ENCODE data around the gene HUNK.

HUNK gene

GRCh38 chr21:31975491-31975890 is 102.7 kb downstream of the HUNK start:
- no peaks in the 10 kb centered on the region for H3F3A ChIP-seq (ENCODE audit: insufficient read depth, low read length)
- no peak for TF ChIP-seq EZH2phosphoT487 (IDR thresholded peaks at IDR 0.05; ENCODE audit: low read length)
- TF ChIP-seq CTCF (IDR thresholded peaks at IDR 0.05; ENCODE audit: low read length): no peak
- TF ChIP-seq EZH2 (optimal IDR thresholded peaks at IDR 0.05; ENCODE audit: low read depth, low read length): no peak
- H3K9ac ChIP-seq (ENCODE audit: low read length): no peak overlapping the region
- no peaks in the 10 kb centered on the region for H3K36me3 ChIP-seq (replicated peaks; ENCODE audit: insufficient read depth, low read length)
- H2AFZ ChIP-seq (ENCODE audit: low read length): no peak overlapping the region
- H3K4me1 ChIP-seq (ENCODE audit: low read length): no peaks in the 10 kb centered on the region
- H3K9me2 ChIP-seq (replicated peaks; ENCODE audit: insufficient read depth, low read length): no peaks in the 10 kb centered on the region
- no peak for DNase-seq
- H3K27me3 ChIP-seq (replicated peaks; ENCODE audit: insufficient read depth, low read length): no peaks in the 10 kb centered on the region
- no peak overlapping the region for H3K27ac ChIP-seq (ENCODE audit: low read length)
- no peaks in the 10 kb centered on the region for H3K79me2 ChIP-seq (ENCODE audit: low read length)
- H3K4me2 ChIP-seq (ENCODE audit: low read depth, low read length): no peak overlapping the region
- H3K9me3 ChIP-seq (replicated peaks; ENCODE audit: insufficient read depth, low read length): no peaks in the 10 kb centered on the region
- no peaks in the 10 kb centered on the region for H4K20me1 ChIP-seq (ENCODE audit: insufficient read depth, low read length)
- no peak overlapping the region for H3K4me3 ChIP-seq (ENCODE audit: low read length)

- Histone ChIP-seq H3K36me3 (replicated peaks; ENCODE audit: insufficient read depth, low read length) (no peaks in the 10 kb centered on the region), H2AFZ (ENCODE audit: low read length) (no peak overlapping the region), H3K4me2 (ENCODE audit: low read depth, low read length) (no peak overlapping the region), H3K4me1 (ENCODE audit: low read length) (no peaks in the 10 kb centered on the region), H3K79me2 (ENCODE audit: low read length) (no peaks in the 10 kb centered on the region), H3K9me3 (replicated peaks; ENCODE audit: insufficient read depth, low read length) (no peaks in the 10 kb centered on the region), H3K9ac (ENCODE audit: low read length) (no peak overlapping the region), H3K27me3 (replicated peaks; ENCODE audit: insufficient read depth, low read length) (no peaks in the 10 kb centered on the region), H3K9me2 (replicated peaks; ENCODE audit: insufficient read depth, low read length) (no peaks in the 10 kb centered on the region), H3F3A (ENCODE audit: insufficient read depth, low read length) (no peaks in the 10 kb centered on the region), H4K20me1 (ENCODE audit: insufficient read depth, low read length) (no peaks in the 10 kb centered on the region), H3K4me3 (ENCODE audit: low read length) (no peak overlapping the region), H3K27ac (ENCODE audit: low read length) (no peak overlapping the region)
- DNase-seq: no peak
- TF ChIP-seq EZH2phosphoT487 (IDR thresholded peaks at IDR 0.05; ENCODE audit: low read length): no peak
- no peak for TF ChIP-seq CTCF (IDR thresholded peaks at IDR 0.05; ENCODE audit: low read length)
- TF ChIP-seq EZH2 (optimal IDR thresholded peaks at IDR 0.05; ENCODE audit: low read depth, low read length): no peak
Measured at GRCh38 chr21:31977816-31978215, 105.0 kb downstream of the HUNK start.

- Histone ChIP-seq H3K4me1 (ENCODE audit: low read length) (no peaks in the 10 kb centered on the region), H3K36me3 (replicated peaks; ENCODE audit: insufficient read depth, low read length) (no peaks in the 10 kb centered on the region), H3K9me2 (replicated peaks; ENCODE audit: insufficient read depth, low read length) (no peaks in the 10 kb centered on the region), H3K9me3 (replicated peaks; ENCODE audit: insufficient read depth, low read length) (no peaks in the 10 kb centered on the region), H3K4me2 (ENCODE audit: low read depth, low read length) (no peak overlapping the region), H3K27ac (ENCODE audit: low read length) (no peak overlapping the region), H4K20me1 (ENCODE audit: insufficient read depth, low read length) (no peaks in the 10 kb centered on the region), H3K79me2 (ENCODE audit: low read length) (no peaks in the 10 kb centered on the region), H3K4me3 (ENCODE audit: low read length) (no peak overlapping the region), H3F3A (ENCODE audit: insufficient read depth, low read length) (no peaks in the 10 kb centered on the region), H3K9ac (ENCODE audit: low read length) (no peak overlapping the region), H3K27me3 (replicated peaks; ENCODE audit: insufficient read depth, low read length) (no peaks in the 10 kb centered on the region), H2AFZ (ENCODE audit: low read length) (no peak overlapping the region)
- TF ChIP-seq CTCF (IDR thresholded peaks at IDR 0.05; ENCODE audit: low read length) (no peak), EZH2 (optimal IDR thresholded peaks at IDR 0.05; ENCODE audit: low read depth, low read length) (no peak), EZH2phosphoT487 (IDR thresholded peaks at IDR 0.05; ENCODE audit: low read length) (no peak)
- DNase-seq: no peak
Measured at GRCh38 chr21:31983120-31983519, 110.3 kb downstream of the HUNK start.

All from MM.1S (cell line).